Parathyroid adenoma (tissue), 2 donors: ENCODE data around the gene HSD17B2.

Source experiments
- H2AFZ ChIP-seq: fragments of 300-600 bp; sonication (generic); one replicate; pipeline ENCODE4 v1.7.0; 2017; ENCODE audit warnings: antibody characterized with exemption, mild to moderate bottlenecking
- H3K27ac ChIP-seq: fragments of 300-600 bp; sonication (generic); one replicate; pipeline ENCODE4 v1.7.0; 2017
- H3K27me3 ChIP-seq: fragments of 300-600 bp; sonication (generic); one replicate; pipeline ENCODE4 v1.7.0; 2017; ENCODE audit warnings: low read length; ENCODE audit not compliant: control insufficient read depth, insufficient read depth
- H3K36me3 ChIP-seq: fragments of 300-600 bp; sonication (generic); one replicate; pipeline ENCODE4 v1.7.0; 2017; ENCODE audit warnings: low read length; ENCODE audit not compliant: control insufficient read depth, insufficient read depth
- H3K4me1 ChIP-seq: fragments of 300-600 bp; sonication (generic); one replicate; pipeline ENCODE4 v1.7.0; 2017; ENCODE audit warnings: control low read depth
- H3K4me2 ChIP-seq: fragments of 300-600 bp; sonication (generic); one replicate; pipeline ENCODE4 v1.7.0; 2017; ENCODE audit warnings: low read length
- H3K4me3 ChIP-seq: fragments of 300-600 bp; sonication (generic); one replicate; pipeline ENCODE4 v1.7.0; 2017; ENCODE audit warnings: low read depth, low read length
- H3K79me2 ChIP-seq: fragments of 300-600 bp; sonication (generic); one replicate; pipeline ENCODE4 v1.7.0; 2017; ENCODE audit warnings: control low read depth
- H3K9ac ChIP-seq: fragments of 300-600 bp; sonication (generic); one replicate; pipeline ENCODE4 v1.7.0; 2017; ENCODE audit warnings: mild to moderate bottlenecking
- H3K9me3 ChIP-seq: fragments of 300-600 bp; sonication (generic); one replicate; pipeline ENCODE4 v1.7.0; 2017; ENCODE audit warnings: low read length; ENCODE audit not compliant: control insufficient read depth
- CTCF ChIP-seq: fragments of 300-600 bp; sonication (generic); IDR thresholded peaks from one replicate; pipeline ENCODE4 v1.7.0; 2017; ENCODE audit warnings: antibody characterized with exemption, mild to moderate bottlenecking
- donor health status: primary hyperparathyroidism.

HSD17B2 gene

GRCh38 chr16:82082543-82083244 lies 47.6 kb downstream of the HSD17B2 start:
- H3K79me2 ChIP-seq: no peaks in the 10 kb centered on the region

GRCh38 chr16:82083710-82084353 lies 48.8 kb downstream of the HSD17B2 start:
- H3K9me3 ChIP-seq: no peaks in the 10 kb centered on the region
- no peaks in the 10 kb centered on the region for H3K36me3 ChIP-seq
- no peaks in the 10 kb centered on the region for H3K27me3 ChIP-seq
- no peak overlapping the region for H2AFZ ChIP-seq
- no peak overlapping the region for H3K9ac ChIP-seq
- H3K4me2 ChIP-seq: no peak overlapping the region
- TF ChIP-seq CTCF: no peak
- H3K4me3 ChIP-seq: no peak overlapping the region
- H3K79me2 ChIP-seq: no peaks in the 10 kb centered on the region
- H3K4me1 ChIP-seq: no peaks in the 10 kb centered on the region
- no peak overlapping the region for H3K27ac ChIP-seq

More at GRCh38 chr16:82082543-82083244, 47.6 kb downstream of the HSD17B2 start:
- H3K4me1 ChIP-seq: no peaks in the 10 kb centered on the region
- no peak overlapping the region for H2AFZ ChIP-seq
- no peak overlapping the region for H3K27ac ChIP-seq
- no peak overlapping the region for H3K4me2 ChIP-seq
- TF ChIP-seq CTCF: no peak
- no peaks in the 10 kb centered on the region for H3K27me3 ChIP-seq
- no peaks in the 10 kb centered on the region for H3K9me3 ChIP-seq
- H3K9ac ChIP-seq: no peak overlapping the region
- no peak overlapping the region for H3K4me3 ChIP-seq
- no peaks in the 10 kb centered on the region for H3K36me3 ChIP-seq

GRCh38 chr16:82085011-82085779 lies 50.1 kb downstream of the HSD17B2 start:
- no peak overlapping the region for H3K9ac ChIP-seq
- H3K4me3 ChIP-seq: no peak overlapping the region
- H2AFZ ChIP-seq: no peak overlapping the region
- no peaks in the 10 kb centered on the region for H3K4me1 ChIP-seq
- H3K27me3 ChIP-seq: no peaks in the 10 kb centered on the region
- H3K79me2 ChIP-seq: no peaks in the 10 kb centered on the region
- H3K9me3 ChIP-seq: no peaks in the 10 kb centered on the region
- no peak for TF ChIP-seq CTCF
- H3K27ac ChIP-seq: no peak overlapping the region
- no peak overlapping the region for H3K4me2 ChIP-seq
- no peaks in the 10 kb centered on the region for H3K36me3 ChIP-seq

- Histone ChIP-seq H3K9ac (no peak overlapping the region), H3K27me3 (no peaks in the 10 kb centered on the region), H3K36me3 (no peaks in the 10 kb centered on the region), H2AFZ (no peak overlapping the region), H3K9me3 (no peaks in the 10 kb centered on the region), H3K4me2 (no peak overlapping the region), H3K4me1 (no peaks in the 10 kb centered on the region), H3K4me3 (no peak overlapping the region), H3K79me2 (no peaks in the 10 kb centered on the region), H3K27ac (no peak overlapping the region)
- no peak for TF ChIP-seq CTCF
Measured at GRCh38 chr16:82088483-82088882, 53.4 kb downstream of the HSD17B2 start.
